CD4-positive, alpha-beta T cell (primary cell): ENCODE data around the gene USB1. TPM values are rescaled to one million over a fixed set of nuclear protein-coding genes. Genes with fewer than 3 reads are reported as not detected.

ENCODE experiments used
- ATAC-seq: fragments of 200-7000 bp; cut with Tn5 transposase; one replicate; pipeline ENCODE4 v1.10.0; 2022; ENCODE audit warnings: mild to moderate bottlenecking; ENCODE audit not compliant: poor library complexity
- CTCF ChIA-PET: fragments of 350-600 bp; sonication (Branson Sonifier 250); formaldehyde crosslinking; loops from one replicate; lab custom pipeline; 2021; ENCODE audit warnings: antibody characterized with exemption, inconsistent platforms; lab: Charles Lee
- POLR2A ChIA-PET: fragments of 350-600 bp; sonication (Branson Sonifier 250); formaldehyde crosslinking; loops from one replicate; lab custom pipeline; 2021; ENCODE audit warnings: antibody characterized with exemption, inconsistent platforms; lab: Charles Lee
- DNase-seq, 14 experiments: peaks; one replicate each; pipeline ENCODE4 v3.0.0-alpha.2; 2013 to 2020; ENCODE audit warnings: mixed read lengths in 2 of 14
- H3K27ac ChIP-seq, 2 donors: one replicate each; pipeline versions ENCODE4 v1.5.1 to v1.7.0; 2013; ENCODE audit warnings: low read length in 2 of 2, low read depth in 1 of 2, mild to moderate bottlenecking in 1 of 2
- H3K27me3 ChIP-seq, 2 experiments: 1 replicate in 1 of 2; 2 replicates in 1 of 2; pipeline versions ENCODE4 v1.6.1 to v1.7.0; 2013; ENCODE audit warnings: low read length in 2 of 2, control low read depth in 1 of 2, mild to moderate bottlenecking in 1 of 2, moderate library complexity in 1 of 2; ENCODE audit not compliant: insufficient read depth in 2 of 2, control insufficient read depth in 1 of 2
- H3K36me3 ChIP-seq: one replicate; pipeline ENCODE4 v1.6.1; 2013; ENCODE audit warnings: low read length, control low read depth; ENCODE audit not compliant: insufficient read depth
- H3K4me1 ChIP-seq: one replicate; pipeline ENCODE4 v1.6.1; 2013; ENCODE audit warnings: low read length, control low read depth; ENCODE audit not compliant: insufficient read depth
- H3K4me3 ChIP-seq: one replicate; pipeline ENCODE4 v1.5.1; 2013; ENCODE audit warnings: mild to moderate bottlenecking, low read length, moderate library complexity
- H3K9me3 ChIP-seq, 2 experiments: 1 replicate in 1 of 2; 2 replicates in 1 of 2; pipeline versions ENCODE4 v1.6.1 to v1.7.0; 2013; ENCODE audit warnings: low read length in 2 of 2, mild to moderate bottlenecking in 2 of 2, control low read depth in 1 of 2, moderate library complexity in 1 of 2; ENCODE audit not compliant: control insufficient read depth in 1 of 2, insufficient read depth in 1 of 2
- H3K27ac Mint-ChIP-seq: one replicate; pipeline ENCODE4 v1.8.0; 2020; ENCODE audit warnings: mixed read lengths
- H3K27me3 Mint-ChIP-seq: one replicate; pipeline ENCODE4 v1.8.0; 2021; ENCODE audit warnings: mixed read lengths
- H3K36me3 Mint-ChIP-seq: one replicate; pipeline ENCODE4 v1.8.0; 2021; ENCODE audit warnings: low read depth, mixed read lengths
- H3K4me1 Mint-ChIP-seq: one replicate; pipeline ENCODE4 v1.8.0; 2021; ENCODE audit warnings: low read depth, mixed read lengths
- H3K4me3 Mint-ChIP-seq: one replicate; pipeline ENCODE4 v1.8.0; 2020; ENCODE audit warnings: mild to moderate bottlenecking, mixed read lengths
- H3K9me3 Mint-ChIP-seq: one replicate; pipeline ENCODE4 v1.8.0; 2020; ENCODE audit warnings: mixed read lengths
- CTCF ChIP-seq: fragments of 200-600 bp; IDR thresholded peaks from one replicate; pipeline ENCODE4 v1.8.0; 2022; ENCODE audit warnings: antibody characterized with exemption, mild to moderate bottlenecking
- intact Hi-C, 2 experiments: fragments of 100-400 bp; cut with DNase I in 1 of 2; cut with micrococcal nuclease in 1 of 2; formaldehyde crosslinking; loops; one replicate each; pipeline versions ENCODE4 v1.15.1 to v1.9.0; 2023 to 2025; cut with DNase I, micrococcal nuclease
- total RNA-seq, 174 experiments: library from RNA in 2 of 174; stranded (reverse) in 2 of 174; gene quantifications; one replicate each; pipeline ENCODE4 v1.2.3 and lab custom pipeline; 2021 to 2026

The USB1 gene
- total RNA-seq, 2 experiments from 2014 or later: 22.4 to 25.7 TPM

- DNase-seq: no peak
- H3K36me3 ChIP-seq: no peaks in the 10 kb centered on the region
- no peaks in the 10 kb centered on the region for H3K9me3 ChIP-seq
- no peaks in the 10 kb centered on the region for H3K4me1 Mint-ChIP-seq
- no peak overlapping the region for H3K4me3 ChIP-seq
- CTCF ChIA-PET: no interaction called here
- no peaks in the 10 kb centered on the region for H3K27me3 Mint-ChIP-seq
- intact Hi-C loops: no loop called here
- H3K4me1 ChIP-seq: no peaks in the 10 kb centered on the region
- no peaks in the 10 kb centered on the region for H3K27me3 ChIP-seq
- no peak for ATAC-seq
- H3K9me3 Mint-ChIP-seq: no peaks in the 10 kb centered on the region
- no peak for TF ChIP-seq CTCF
- POLR2A ChIA-PET: no interaction called here
- no peak overlapping the region for H3K4me3 Mint-ChIP-seq
- no peaks in the 10 kb centered on the region for H3K36me3 Mint-ChIP-seq
- no peak overlapping the region for H3K27ac ChIP-seq
- H3K27ac Mint-ChIP-seq: no peak overlapping the region
Measured at GRCh38 chr16:57964157-57964700, 37.0 kb upstream of the USB1 start.

- H3K4me3 Mint-ChIP-seq: no peak overlapping the region
- POLR2A ChIA-PET: no interaction called here
- ATAC-seq: no peak
Measured at GRCh38 chr16:57966204-57966771, 34.9 kb upstream of the USB1 start.

GRCh38 chr16:57966986-57967385 is 34.2 kb upstream of the USB1 start:
- Mint-ChIP-seq H3K27me3 (no peaks in the 10 kb centered on the region), H3K27ac (no peak overlapping the region)
- ATAC-seq: no peak

More at GRCh38 chr16:57966204-57966771, 34.9 kb upstream of the USB1 start:
- DNase-seq: no peak
- Mint-ChIP-seq H3K27ac (no peak overlapping the region), H3K27me3 (no peaks in the 10 kb centered on the region), H3K36me3 (no peaks in the 10 kb centered on the region), H3K9me3 (no peaks in the 10 kb centered on the region), H3K4me1 (no peaks in the 10 kb centered on the region)
- Histone ChIP-seq H3K4me3 (no peak overlapping the region), H3K9me3 (no peaks in the 10 kb centered on the region), H3K4me1 (no peaks in the 10 kb centered on the region), H3K36me3 (no peaks in the 10 kb centered on the region), H3K27ac (no peak overlapping the region), H3K27me3 (no peaks in the 10 kb centered on the region)
- CTCF ChIA-PET: no interaction called here
- intact Hi-C loops: no loop called here
- TF ChIP-seq CTCF: no peak

More at GRCh38 chr16:57966986-57967385, 34.2 kb upstream of the USB1 start:
- CTCF ChIA-PET: no interaction called here
- DNase-seq: no peak
- no peaks in the 10 kb centered on the region for H3K36me3 Mint-ChIP-seq
- no peaks in the 10 kb centered on the region for H3K4me1 ChIP-seq
- no peaks in the 10 kb centered on the region for H3K36me3 ChIP-seq
- no peaks in the 10 kb centered on the region for H3K4me1 Mint-ChIP-seq
- H3K4me3 Mint-ChIP-seq: no peak overlapping the region
- no peaks in the 10 kb centered on the region for H3K27me3 ChIP-seq
- intact Hi-C loops: no loop called here
- POLR2A ChIA-PET: no interaction called here
- no peak for TF ChIP-seq CTCF
- no peak overlapping the region for H3K4me3 ChIP-seq
- H3K9me3 ChIP-seq: no peaks in the 10 kb centered on the region
- H3K27ac ChIP-seq: no peak overlapping the region
- no peaks in the 10 kb centered on the region for H3K9me3 Mint-ChIP-seq
